ENCODE data around the gene CDK14. TPM values are rescaled to one million over a fixed set of nuclear protein-coding genes. Genes with fewer than 3 reads are reported as not detected.

Gene CDK14
- total RNA-seq, 1 experiment from 2014 or later: 39.1 TPM

- ChIA-PET POLR2A (ENCODE audit: unreplicated experiment) (interaction anchor here (0.7 kb wide), 1 partner anchor 22 kb away, joined by 5 read pairs; no protein-coding TSS in a partner anchor), CTCF (no interaction called here)
- Histone ChIP-seq H2AFZ (no peak overlapping the region), H3K9me2 (ENCODE audit: insufficient read depth) (no peaks in the 10 kb centered on the region), H3K4me2 (no peak overlapping the region), H3K9me3 (ENCODE audit: insufficient read depth, low read depth) (no peaks in the 10 kb centered on the region), H4K20me1 (ENCODE audit: insufficient read depth) (no peaks in the 10 kb centered on the region), H3K27me3 (ENCODE audit: insufficient read depth, low read depth) (no peaks in the 10 kb centered on the region), H3F3A (ENCODE audit: insufficient read depth, low read depth) (no peaks in the 10 kb centered on the region), H3K4me3 (no peak overlapping the region), H3K36me3 (ENCODE audit: low read depth) (no peaks in the 10 kb centered on the region), H3K27ac (no peak overlapping the region), H3K79me2 (ENCODE audit: low read depth) (no peaks in the 10 kb centered on the region), H3K4me1 (replicated peaks; ENCODE audit: insufficient read depth) (no peaks in the 10 kb centered on the region)
- intact Hi-C loops (cut with micrococcal nuclease; ENCODE audit: unreplicated experiment): no loop called here
- TF ChIP-seq CTCF (conservative IDR thresholded peaks at IDR 0.05) (no peak), EZH2 (IDR thresholded peaks at IDR 0.05; ENCODE audit: low read depth) (no peak)
- DNase-seq: no peak
- no TSS peak for BruUV-seq (replicated peaks)
Observed at GRCh38 chr7:90958647-90959046, 362.5 kb downstream of the CDK14 start.

GRCh38 chr7:90961037-90961725 lies 365.1 kb downstream of the CDK14 start:
- Histone ChIP-seq H2AFZ (no peak overlapping the region), H3K27me3 (ENCODE audit: insufficient read depth, low read depth) (no peaks in the 10 kb centered on the region), H3K9me3 (ENCODE audit: insufficient read depth, low read depth) (no peaks in the 10 kb centered on the region), H3F3A (ENCODE audit: insufficient read depth, low read depth) (no peaks in the 10 kb centered on the region), H3K36me3 (ENCODE audit: low read depth) (no peaks in the 10 kb centered on the region), H3K4me3 (no peak overlapping the region), H3K4me2 (no peak overlapping the region), H3K4me1 (replicated peaks; ENCODE audit: insufficient read depth) (no peaks in the 10 kb centered on the region), H4K20me1 (ENCODE audit: insufficient read depth) (no peaks in the 10 kb centered on the region), H3K27ac (no peak overlapping the region), H3K79me2 (ENCODE audit: low read depth) (no peaks in the 10 kb centered on the region), H3K9me2 (ENCODE audit: insufficient read depth) (no peaks in the 10 kb centered on the region)
- ChIA-PET POLR2A (ENCODE audit: unreplicated experiment) (no interaction called here), CTCF (no interaction called here)
- DNase-seq: no peak
- TF ChIP-seq CTCF (conservative IDR thresholded peaks at IDR 0.05) (no peak), EZH2 (IDR thresholded peaks at IDR 0.05; ENCODE audit: low read depth) (no peak)
- intact Hi-C loops (cut with micrococcal nuclease; ENCODE audit: unreplicated experiment): no loop called here
- no TSS peak for BruUV-seq (replicated peaks)

- Histone ChIP-seq H4K20me1 (ENCODE audit: insufficient read depth) (no peaks in the 10 kb centered on the region), H3K27ac (no peak overlapping the region), H3K9me3 (ENCODE audit: insufficient read depth, low read depth) (no peaks in the 10 kb centered on the region), H3K27me3 (ENCODE audit: insufficient read depth, low read depth) (no peaks in the 10 kb centered on the region), H3K9me2 (ENCODE audit: insufficient read depth) (no peaks in the 10 kb centered on the region; the same call in 1 of the 2 replicates), H3F3A (ENCODE audit: insufficient read depth, low read depth) (no peaks in the 10 kb centered on the region), H3K4me1 (replicated peaks; ENCODE audit: insufficient read depth) (no peaks in the 10 kb centered on the region), H3K36me3 (ENCODE audit: low read depth) (no peaks in the 10 kb centered on the region), H3K4me3 (no peak overlapping the region), H2AFZ (0 out of 2 replicates have a peak overlapping the region, but pooled peaks have one; percentile 33), H3K4me2 (no peak overlapping the region), H3K79me2 (ENCODE audit: low read depth) (no peaks in the 10 kb centered on the region)
- DNase-seq: no peak
- intact Hi-C loops (cut with micrococcal nuclease; ENCODE audit: unreplicated experiment): no loop called here
- TF ChIP-seq CTCF (conservative IDR thresholded peaks at IDR 0.05) (no peak), EZH2 (IDR thresholded peaks at IDR 0.05; ENCODE audit: low read depth) (no peak)
- BruUV-seq (replicated peaks): no TSS peak
- ChIA-PET POLR2A (ENCODE audit: unreplicated experiment) (no interaction called here), CTCF (no interaction called here)
Observed at GRCh38 chr7:90965211-90965610, 369.1 kb downstream of the CDK14 start.
